GM12878 (cell line): Measurements from ENCODE around the gene SPEG. TPM values are rescaled to one million over a fixed set of nuclear protein-coding genes. Genes with fewer than 3 reads are reported as not detected.

Experiments
- ATAC-seq: fragments of 200-7000 bp; cut with Tn5 transposase; 3 replicates; pipeline ENCODE4 v1.9.1; 2020; ENCODE audit warnings: mild to moderate bottlenecking, moderate library complexity
- BruUV-seq: library from RNA; stranded (reverse); fragments of 400-500 nt; replicated peaks from 2 replicates; lab custom pipeline; 2021; lab: Mats Ljungman, UMichigan
- CTCF ChIA-PET: fragments of 300-600 bp; sonication (Branson Sonifier 250); formaldehyde crosslinking; extraction: SDS; loops from one replicate; lab custom pipeline; 2021; ENCODE audit warnings: inconsistent platforms; lab: Yijun Ruan, JAX
- POLR2A ChIA-PET: fragments of 350-600 bp; formaldehyde crosslinking; extraction: SDS; loops from one replicate; lab custom pipeline; 2021; ENCODE audit warnings: inconsistent platforms; lab: Charles Lee
- RAD21 ChIA-PET: fragments of 300-600 bp; sonication (Branson Sonifier 250); formaldehyde crosslinking; loops from one replicate; lab custom pipeline; 2023; ENCODE audit warnings: antibody characterized with exemption; ENCODE audit not compliant: unreplicated experiment; lab: Charles Lee
- SMC1A ChIA-PET: fragments of 300-600 bp; sonication (Branson Sonifier 250); formaldehyde crosslinking; loops from one replicate; lab custom pipeline; 2023; ENCODE audit not compliant: unreplicated experiment, uncharacterized antibody; lab: Charles Lee
- DNase-seq: peaks from one replicate; pipeline ENCODE4 v3.0.0-alpha.2; 2011; ENCODE audit warnings: low read depth, low spot score
- FAIRE-seq: peaks from 3 replicates; lab custom pipeline; 2011; peaks lifted over from hg19 to GRCh38; lab: Jason Lieb, UNC
- H2AFZ ChIP-seq: 2 replicates; pipeline ENCODE4 v1.6.0; 2011; ENCODE audit warnings: low read depth, low read length, control low read depth; ENCODE audit not compliant: control insufficient read depth
- H3K27ac ChIP-seq: 2 replicates; pipeline ENCODE4 v1.5.1; 2011; ENCODE audit warnings: control low read depth; ENCODE audit not compliant: control insufficient read depth, insufficient read depth
- H3K27me3 ChIP-seq, 2 experiments: replicated peaks in 1 of 2; 2 replicates each; pipeline versions ENCODE4 v1.6.0 to v1.6.1; 2011; ENCODE audit warnings: low read length in 1 of 2; ENCODE audit not compliant: control insufficient read depth in 2 of 2, insufficient read depth in 2 of 2
- H3K36me3 ChIP-seq, 2 experiments: 2 replicates each; pipeline ENCODE4 v1.5.1; 2011; ENCODE audit warnings: low read length in 1 of 2; ENCODE audit not compliant: control insufficient read depth in 2 of 2, insufficient read depth in 2 of 2
- H3K4me1 ChIP-seq: 2 replicates; pipeline ENCODE4 v1.6.1; 2011; ENCODE audit warnings: mild to moderate bottlenecking, low read length, moderate library complexity, mixed read lengths; ENCODE audit not compliant: control insufficient read depth, insufficient read depth
- H3K4me2 ChIP-seq: 2 replicates; pipeline ENCODE4 v1.6.0; 2011; ENCODE audit warnings: control low read depth; ENCODE audit not compliant: control insufficient read depth, insufficient read depth
- H3K4me3 ChIP-seq: fragments of 200-600 bp; sonication (generic); 2 replicates; pipeline ENCODE4 v1.5.1; 2016
- H3K79me2 ChIP-seq: 2 replicates; pipeline ENCODE4 v1.6.0; 2011; ENCODE audit warnings: low read length; ENCODE audit not compliant: control insufficient read depth, insufficient read depth
- H3K9ac ChIP-seq: 2 replicates; pipeline ENCODE4 v1.8.0; 2011; ENCODE audit warnings: low read length, control low read depth, mixed read lengths; ENCODE audit not compliant: control insufficient read depth, insufficient read depth
- H3K9me3 ChIP-seq: replicated peaks from 3 replicates; pipeline ENCODE4 v1.5.1; 2011; ENCODE audit warnings: mild to moderate bottlenecking, low read length; ENCODE audit not compliant: control insufficient read depth, insufficient read depth
- H4K20me1 ChIP-seq: 2 replicates; pipeline ENCODE4 v1.6.0; 2011; ENCODE audit not compliant: control insufficient read depth, insufficient read depth
- EGR1 ChIP-seq, 2 experiments: IDR thresholded peaks; 1 replicate in 1 of 2; 2 replicates in 1 of 2; pipeline ENCODE4 v1.6.1; 2011 to 2012; ENCODE audit warnings: low read depth in 2 of 2, low read length in 2 of 2, borderline replicate concordance in 1 of 2, mild to moderate bottlenecking in 1 of 2, moderate library complexity in 1 of 2
- IRF4 ChIP-seq: IDR thresholded peaks from 2 replicates; pipeline ENCODE4 v1.6.1; 2011; ENCODE audit warnings: low read depth, low read length
- PBX3 ChIP-seq: IDR thresholded peaks from 2 replicates; pipeline ENCODE4 v1.6.1; 2011; ENCODE audit warnings: mild to moderate bottlenecking, low read depth, low read length, moderate library complexity; ENCODE audit not compliant: insufficient replicate concordance
- POLR2A ChIP-seq: IDR thresholded peaks from 2 replicates; pipeline ENCODE4 v1.6.1; 2011; ENCODE audit warnings: low read depth, mild to moderate bottlenecking, low read length
- SREBF2 ChIP-seq: IDR thresholded peaks from 2 replicates; pipeline ENCODE4 v1.6.1; 2012; ENCODE audit warnings: mild to moderate bottlenecking, low read length
- WRNIP1 ChIP-seq: IDR thresholded peaks from 2 replicates; pipeline ENCODE4 v1.6.1; 2011; ENCODE audit warnings: low read depth, low read length, improper control_type of control experiment, borderline replicate concordance
- ZBED1 ChIP-seq: IDR thresholded peaks from 2 replicates; pipeline ENCODE4 v1.6.1; 2016; ENCODE audit warnings: borderline replicate concordance
- ZNF274 ChIP-seq: IDR thresholded peaks from one replicate; pipeline ENCODE4 v1.8.0; 2011; ENCODE audit not compliant: insufficient read length, insufficient read depth
- ZNF687 ChIP-seq: fragments of 450-650 bp; IDR thresholded peaks from 2 replicates; pipeline ENCODE4 v1.6.1; 2017; ENCODE audit warnings: mild to moderate bottlenecking, moderate library complexity
- WGBS: methylation state at CpG from one replicate; pipeline ENCODE4 v1.1.6; 2016; ENCODE audit warnings: low lambda C conversion rate; ENCODE audit not compliant: insufficient replicate concordance, insufficient coverage; ENCODE audit errors: missing lambda C conversion rate; 5-methylcytosine and 5-hydroxymethylcytosine counted together
- in situ Hi-C: fragments of 300-500 bp; cut with MboI; formaldehyde crosslinking; loops from 9 replicates; pipeline ENCODE4 v1.14.3; 2018; ENCODE audit warnings: mixed read lengths
- intact Hi-C: fragments of 100-400 bp; cut with micrococcal nuclease; formaldehyde crosslinking; loops from one replicate; pipeline ENCODE4 v1.14.2; 2022; ENCODE audit not compliant: unreplicated experiment
- polyA plus RNA-seq, 11 experiments: library from polyadenylated mRNA; depleted of rRNA in 4 of 11; unstranded in 6 of 11; stranded (reverse) in 5 of 11; fragments of >200 nt; fragmentation: Nextera tagmentation in 4 of 11; fragmentation: Illumina TruSeq in 1 of 11; extraction: Ambion mirVana in 4 of 11; extraction: Trizol in 1 of 11; gene quantifications; 1 replicate in 1 of 11; 2 replicates in 10 of 11; pipeline versions ENCODE4 v1.2.1 to v1.2.3, GENCODE V29; 2011 to 2016; ENCODE audit warnings: inconsistent platforms in 2 of 11, missing spikeins in 2 of 11, low read depth in 1 of 11
- total RNA-seq, 4 experiments: library from RNA; depleted of rRNA in 3 of 4; stranded (reverse); fragments of >200 nt in 3 of 4; fragmentation: Illumina TruSeq in 1 of 4; extraction: Trizol in 1 of 4; gene quantifications; 2 replicates each; pipeline versions ENCODE4 v1.2.1 to v1.2.3, GENCODE V29; 2013 to 2021
- TF ChIP-seq, protein P1 (sequence below): IDR thresholded peaks from 2 replicates; pipeline ENCODE4 v1.6.1; 2011; ENCODE audit warnings: low read depth, mild to moderate bottlenecking, low read length, moderate library complexity, borderline replicate concordance; ENCODE audit errors: extremely low read depth
- TF ChIP-seq, protein P2 (sequence below), 3 experiments: IDR thresholded peaks in 2 of 3; conservative IDR thresholded peaks in 1 of 3; 2 replicates each; pipeline ENCODE4 v1.5.1; 2011; ENCODE audit warnings: low read depth in 3 of 3, low read length in 3 of 3, mild to moderate bottlenecking in 3 of 3, control low read depth in 2 of 3, moderate library complexity in 2 of 3, inconsistent platforms in 1 of 3, mixed read lengths in 1 of 3; ENCODE audit not compliant: control insufficient read depth in 2 of 3, insufficient read depth in 1 of 3; ENCODE audit errors: extremely low read depth in 1 of 3
- TF ChIP-seq, protein P3 (sequence below): fragments of 450-650 bp; formaldehyde crosslinking; IDR thresholded peaks from 2 replicates; pipeline ENCODE4 v1.5.0; 2022; ENCODE audit warnings: mild to moderate bottlenecking, missing genetic modification characterization

The SPEG gene
- total and polyA plus RNA-seq, 10 of the 15 experiments (the other 5 are each of a cell fraction or from before 2014, with no cell fraction given): 0.03 to 0.28 TPM; not detected in 8

DNA sequence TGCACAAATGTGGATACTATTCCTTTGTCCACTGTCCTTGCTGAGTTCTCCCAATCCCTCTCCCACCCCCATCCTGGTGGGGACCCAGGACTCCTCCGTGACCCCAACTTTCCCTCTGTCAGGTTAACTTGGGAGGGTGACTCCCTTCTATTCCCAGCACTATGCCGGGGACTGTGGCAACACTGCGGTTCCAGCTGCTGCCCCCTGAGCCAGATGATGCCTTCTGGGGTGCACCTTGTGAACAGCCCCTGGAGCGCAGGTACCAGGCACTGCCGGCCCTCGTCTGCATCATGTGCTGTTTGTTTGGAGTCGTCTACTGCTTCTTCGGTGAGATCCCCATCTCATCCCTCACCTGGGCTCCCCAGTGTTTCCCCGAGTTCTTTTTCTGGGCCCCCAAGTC, 109.9 kb downstream of the SPEG start:
- BruUV-seq: no TSS peak
- no peaks in the 10 kb centered on the region for H3K9me3 ChIP-seq
- FAIRE-seq (no peak), ATAC-seq (no peak), DNase-seq (no peak)
- no peak overlapping the region for H2AFZ ChIP-seq
- intact Hi-C loops (no loop called here), in situ Hi-C loops (loop anchor here (5.0 kb wide), 1 partner anchor 143 kb away; no protein-coding TSS in a partner anchor)
- no peaks in the 10 kb centered on the region; a peak in 1 of 4 replicates for H3K36me3 ChIP-seq
- CTCF ChIA-PET: interaction anchor here (0.9 to 1.8 kb wide), 3 partner anchors 49 to 102 kb away, joined by 3 to 5 read pairs (median 3); a partner anchor contains a TSS
- POLR2A ChIA-PET: no interaction called here
- H3K27me3 ChIP-seq: peaks cover 0 to 7% of the 10 kb centered on the region in 2 experiments; a peak in 2 of 4 replicates
- SMC1A ChIA-PET: no interaction called here
- peaks cover 3% of the 10 kb centered on the region; the same call in 1 of the 2 replicates for H3K4me1 ChIP-seq
- WGBS: 52% methylated on average over 9 of the region's 9 CpGs
- H3K9ac ChIP-seq: no peak overlapping the region
- H3K79me2 ChIP-seq: no peaks in the 10 kb centered on the region
- H4K20me1 ChIP-seq: no peaks in the 10 kb centered on the region; the same call in 1 of the 2 replicates
- H3K4me3 ChIP-seq: no peak overlapping the region
- no peak overlapping the region for H3K27ac ChIP-seq
- RAD21 ChIA-PET: interaction anchor here (1.2 to 1.9 kb wide), 2 partner anchors 97 to 140 kb away, joined by 3 to 5 read pairs; no protein-coding TSS in a partner anchor
- H3K4me2 ChIP-seq: peak overlapping the region; percentile 81
- TF ChIP-seq PBX3 (no peak), ZBED1 (no peak), SREBF2 (no peak), WRNIP1 (no peak), IRF4 (no peak), EGR1 (IDR thresholded peaks at IDR 0.05; ENCODE audit: borderline replicate concordance in 1 of 2, low read depth in 2 of 2, low read length in 2 of 2) (no peak), ZNF687 (no peak), POLR2A (no peak), ZNF274 (no peak)
- TF ChIP-seq, protein P1, sequence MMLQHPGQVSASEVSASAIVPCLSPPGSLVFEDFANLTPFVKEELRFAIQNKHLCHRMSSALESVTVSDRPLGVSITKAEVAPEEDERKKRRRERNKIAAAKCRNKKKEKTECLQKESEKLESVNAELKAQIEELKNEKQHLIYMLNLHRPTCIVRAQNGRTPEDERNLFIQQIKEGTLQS: no peak
- TF ChIP-seq, protein P2, sequence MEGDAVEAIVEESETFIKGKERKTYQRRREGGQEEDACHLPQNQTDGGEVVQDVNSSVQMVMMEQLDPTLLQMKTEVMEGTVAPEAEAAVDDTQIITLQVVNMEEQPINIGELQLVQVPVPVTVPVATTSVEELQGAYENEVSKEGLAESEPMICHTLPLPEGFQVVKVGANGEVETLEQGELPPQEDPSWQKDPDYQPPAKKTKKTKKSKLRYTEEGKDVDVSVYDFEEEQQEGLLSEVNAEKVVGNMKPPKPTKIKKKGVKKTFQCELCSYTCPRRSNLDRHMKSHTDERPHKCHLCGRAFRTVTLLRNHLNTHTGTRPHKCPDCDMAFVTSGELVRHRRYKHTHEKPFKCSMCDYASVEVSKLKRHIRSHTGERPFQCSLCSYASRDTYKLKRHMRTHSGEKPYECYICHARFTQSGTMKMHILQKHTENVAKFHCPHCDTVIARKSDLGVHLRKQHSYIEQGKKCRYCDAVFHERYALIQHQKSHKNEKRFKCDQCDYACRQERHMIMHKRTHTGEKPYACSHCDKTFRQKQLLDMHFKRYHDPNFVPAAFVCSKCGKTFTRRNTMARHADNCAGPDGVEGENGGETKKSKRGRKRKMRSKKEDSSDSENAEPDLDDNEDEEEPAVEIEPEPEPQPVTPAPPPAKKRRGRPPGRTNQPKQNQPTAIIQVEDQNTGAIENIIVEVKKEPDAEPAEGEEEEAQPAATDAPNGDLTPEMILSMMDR (IDR thresholded peaks at IDR 0.05 in 2 of 3, conservative IDR thresholded peaks at IDR 0.05 in 1 of 3; ENCODE audit: control insufficient read depth in 2 of 3, extremely low read depth in 1 of 3, insufficient read depth in 1 of 3, low read depth in 3 of 3, low read length in 3 of 3): no peak
- TF ChIP-seq, protein P3, sequence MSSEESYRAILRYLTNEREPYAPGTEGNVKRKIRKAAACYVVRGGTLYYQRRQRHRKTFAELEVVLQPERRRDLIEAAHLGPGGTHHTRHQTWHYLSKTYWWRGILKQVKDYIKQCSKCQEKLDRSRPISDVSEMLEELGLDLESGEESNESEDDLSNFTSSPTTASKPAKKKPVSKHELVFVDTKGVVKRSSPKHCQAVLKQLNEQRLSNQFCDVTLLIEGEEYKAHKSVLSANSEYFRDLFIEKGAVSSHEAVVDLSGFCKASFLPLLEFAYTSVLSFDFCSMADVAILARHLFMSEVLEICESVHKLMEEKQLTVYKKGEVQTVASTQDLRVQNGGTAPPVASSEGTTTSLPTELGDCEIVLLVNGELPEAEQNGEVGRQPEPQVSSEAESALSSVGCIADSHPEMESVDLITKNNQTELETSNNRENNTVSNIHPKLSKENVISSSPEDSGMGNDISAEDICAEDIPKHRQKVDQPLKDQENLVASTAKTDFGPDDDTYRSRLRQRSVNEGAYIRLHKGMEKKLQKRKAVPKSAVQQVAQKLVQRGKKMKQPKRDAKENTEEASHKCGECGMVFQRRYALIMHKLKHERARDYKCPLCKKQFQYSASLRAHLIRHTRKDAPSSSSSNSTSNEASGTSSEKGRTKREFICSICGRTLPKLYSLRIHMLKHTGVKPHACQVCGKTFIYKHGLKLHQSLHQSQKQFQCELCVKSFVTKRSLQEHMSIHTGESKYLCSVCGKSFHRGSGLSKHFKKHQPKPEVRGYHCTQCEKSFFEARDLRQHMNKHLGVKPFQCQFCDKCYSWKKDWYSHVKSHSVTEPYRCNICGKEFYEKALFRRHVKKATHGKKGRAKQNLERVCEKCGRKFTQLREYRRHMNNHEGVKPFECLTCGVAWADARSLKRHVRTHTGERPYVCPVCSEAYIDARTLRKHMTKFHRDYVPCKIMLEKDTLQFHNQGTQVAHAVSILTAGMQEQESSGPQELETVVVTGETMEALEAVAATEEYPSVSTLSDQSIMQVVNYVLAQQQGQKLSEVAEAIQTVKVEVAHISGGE (CRISPR knock-in tag): no peak
